Measurements from ENCODE around the gene GPX1. TPM values are rescaled to one million over a fixed set of nuclear protein-coding genes. Genes with fewer than 3 reads are reported as not detected.

Gene GPX1
- 203 and 264 TPM in 2 replicates for total RNA-seq

GRCh38 chr3:49358217-49358883 lies at the start of gene GPX1:
GPX1 (minus strand) TSS chr3:49358353; CDS start chr3:49358278, 75 bp downstream.

GRCh38 chr3:49339941-49340800 lies 18.0 kb downstream of the GPX1 start, which contains the start of gene USP4:
USP4 (minus strand) TSS chr3:49340053; CDS start chr3:49340024, 29 bp downstream.

Other genes starting within 250 kb of the GPX1 start
- 32.0 and 41.1 TPM in 2 replicates for gene USP19, start 237.5 kb downstream of the GPX1 start, total RNA-seq
- gene LAMB2, start 225.3 kb downstream of the GPX1 start, total RNA-seq: 193 and 231 TPM in 2 replicates
- 23.1 and 24.6 TPM in 2 replicates for gene CCDC71, start 192.0 kb downstream of the GPX1 start, total RNA-seq
- gene KLHDC8B, start 186.8 kb downstream of the GPX1 start, total RNA-seq: 7.6 and 12.5 TPM in 2 replicates
- gene C3orf62, start 81.1 kb downstream of the GPX1 start, total RNA-seq: 1.2 and 1.8 TPM in 2 replicates
- gene USP4, start 18.3 kb downstream of the GPX1 start, total RNA-seq: 15.4 and 21.3 TPM in 2 replicates
- gene RHOA, start 53.6 kb upstream of the GPX1 start, total RNA-seq: 535 and 567 TPM in 2 replicates
- 17.3 and 17.4 TPM in 2 replicates for gene TCTA, start 54.1 kb upstream of the GPX1 start, total RNA-seq
- gene AMT, start 64.1 kb upstream of the GPX1 start, total RNA-seq: 0.39 and 0.73 TPM in 2 replicates
- 1.6 and 3.3 TPM in 2 replicates for gene NICN1, start 71.0 kb upstream of the GPX1 start, total RNA-seq
- 37.8 and 48.3 TPM in 2 replicates for gene DAG1, start 111.9 kb upstream of the GPX1 start, total RNA-seq
- under 0.01 and 0.20 TPM in 2 replicates for gene BSN, start 196.1 kb upstream of the GPX1 start, total RNA-seq